ENCODE results near the gene RAB38. TPM values are rescaled to one million over a fixed set of nuclear protein-coding genes. Genes with fewer than 3 reads are reported as not detected.

The RAB38 gene
- 7.9 and 8.4 TPM in 2 replicates for polyA plus RNA-seq (2013)

DNA sequence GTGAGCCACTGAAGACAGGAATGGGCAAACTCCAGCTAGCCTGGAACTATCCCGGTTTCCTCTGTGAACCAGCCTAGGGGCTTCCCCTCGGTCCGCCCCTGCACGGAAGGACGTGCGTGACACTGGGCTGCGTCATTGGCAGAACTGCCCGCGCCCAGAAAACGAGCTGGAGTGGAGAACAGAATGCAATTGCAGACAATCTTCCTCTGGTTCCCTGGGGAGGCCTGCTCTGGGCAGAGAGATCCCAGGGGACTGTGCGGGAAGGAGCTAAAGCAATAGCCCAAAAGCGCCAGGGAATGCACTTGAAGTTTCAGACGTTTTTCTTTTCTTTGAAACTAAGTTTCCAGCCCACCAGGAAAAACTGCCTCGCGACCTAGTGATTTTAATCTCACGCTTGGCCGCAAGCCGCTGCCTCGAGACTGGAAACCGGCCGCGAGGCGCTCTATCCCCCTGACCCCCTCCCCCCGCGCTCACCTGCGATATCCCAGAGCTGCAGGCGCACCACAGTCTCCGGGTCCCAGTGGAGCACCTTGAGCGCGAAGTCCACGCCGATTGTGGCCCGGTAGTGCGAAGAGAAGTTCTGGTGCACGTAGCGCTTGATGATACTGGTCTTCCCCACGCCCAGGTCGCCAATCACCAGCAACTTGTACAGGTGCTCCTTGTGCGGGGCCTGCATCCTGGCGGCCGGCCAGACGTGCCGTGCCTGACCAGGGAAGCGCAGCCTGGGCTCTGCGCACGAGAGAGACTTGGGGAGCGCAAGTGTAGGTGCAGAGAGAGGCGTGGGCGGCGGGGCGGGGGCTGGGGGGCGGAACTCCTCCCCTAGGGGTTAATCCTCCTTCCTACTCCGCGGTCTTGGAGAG is at the start of gene RAB38:
Gene RAB38, minus strand, starts transcription at position 735 of the 860 bp plus-strand sequence. Its CDS starts 59 bp downstream, at position 676.
- no peak within 1 kb of the TSS for H2BK12ac ChIP-seq (ENCODE audit: low read length)
- peak within 1 kb of the TSS; percentile 77 for H3K23ac ChIP-seq (ENCODE audit: low read length)
- H3K4me1 ChIP-seq (ENCODE audit: control insufficient read depth in 1 of 2, insufficient read depth in 2 of 2, low read length in 2 of 2): peaks cover 6 to 12% of the 10 kb centered on the region in 2 experiments
- H3K27me3 ChIP-seq (ENCODE audit: insufficient read depth, low read length): no peaks in the 10 kb centered on the region
- peak within 1 kb of the TSS; percentile 24 for H2AFZ ChIP-seq (ENCODE audit: insufficient read depth, low read length, poor library complexity)
- H3K9ac ChIP-seq (ENCODE audit: low read length): no peak within 1 kb of the TSS
- peak within 1 kb of the TSS; percentile 79 for H3K4me3 ChIP-seq (ENCODE audit: low read depth, low read length)
- no peaks in the 10 kb centered on the region for H3K36me3 ChIP-seq (ENCODE audit: control insufficient read depth in 1 of 2, insufficient read depth in 2 of 2, low read length in 2 of 2)
- no peak within 1 kb of the TSS for H2BK5ac ChIP-seq (ENCODE audit: low read depth, low read length, poor library complexity)
- no peak within 1 kb of the TSS for H2BK120ac ChIP-seq (ENCODE audit: insufficient read depth, low read length, poor library complexity)
- DNase-seq: peak; percentile 32 to 59
- no peak within 1 kb of the TSS for H2AK5ac ChIP-seq (ENCODE audit: low read length)
- H4K12ac ChIP-seq (ENCODE audit: low read depth, low read length): no peak within 1 kb of the TSS
- H3K4me2 ChIP-seq (ENCODE audit: low read length): peak within 1 kb of the TSS; percentile 100
- no peaks in the 10 kb centered on the region for H3K9me3 ChIP-seq (ENCODE audit: insufficient read depth, low read depth, low read length)
- H3K18ac ChIP-seq (ENCODE audit: low read length): no peak within 1 kb of the TSS
- H3K79me1 ChIP-seq (ENCODE audit: low read length): no peaks in the 10 kb centered on the region
- no peak within 1 kb of the TSS for H3K14ac ChIP-seq (ENCODE audit: low read length)
- no peak within 1 kb of the TSS for H3K4ac ChIP-seq (ENCODE audit: low read depth, low read length)
- whole genome bisulfite sequencing (ENCODE audit: extremely low coverage, insufficient coverage, insufficient read length): no CpG with 5 or more reads among the region's 54 CpGs
- no peak within 1 kb of the TSS for H3K27ac ChIP-seq (ENCODE audit: low read depth, low read length)
- H4K91ac ChIP-seq (ENCODE audit: low read depth, low read length): no peak within 1 kb of the TSS
- H4K8ac ChIP-seq (ENCODE audit: low read depth, low read length): peak within 1 kb of the TSS; percentile 10
- no peaks in the 10 kb centered on the region for H3K79me2 ChIP-seq (ENCODE audit: control insufficient read depth, insufficient read depth, low read length, poor library complexity)

DNA sequence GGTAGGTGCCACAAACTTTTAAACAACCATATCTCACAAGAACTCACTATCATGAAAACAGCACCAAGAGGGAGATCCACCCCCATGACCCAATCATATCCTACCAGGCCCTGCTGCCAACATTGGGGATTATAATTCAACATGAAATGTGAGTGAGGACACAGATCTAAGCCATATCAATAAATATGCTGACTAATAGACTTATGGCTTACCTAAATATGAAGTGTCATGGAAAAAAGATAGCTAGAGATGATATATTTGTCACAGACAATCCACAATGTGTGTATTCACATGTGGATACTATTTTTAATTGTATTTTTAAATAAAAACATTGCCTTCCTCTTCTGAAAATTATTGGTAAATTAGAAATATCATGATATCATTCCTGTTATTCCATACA is 38.2 kb upstream of the RAB38 start:
- Histone ChIP-seq H3K9me3 (ENCODE audit: insufficient read depth, low read depth, low read length) (no peaks in the 10 kb centered on the region), H3K4me3 (ENCODE audit: low read depth, low read length) (no peak overlapping the region), H2BK5ac (ENCODE audit: low read depth, low read length, poor library complexity) (no peak overlapping the region), H3K23ac (ENCODE audit: low read length) (no peak overlapping the region), H3K27ac (ENCODE audit: low read depth, low read length) (no peak overlapping the region), H2AFZ (ENCODE audit: insufficient read depth, low read length, poor library complexity) (no peak overlapping the region), H3K79me2 (ENCODE audit: control insufficient read depth, insufficient read depth, low read length, poor library complexity) (no peaks in the 10 kb centered on the region), H2BK12ac (ENCODE audit: low read length) (no peak overlapping the region), H3K14ac (ENCODE audit: low read length) (no peak overlapping the region), H4K12ac (ENCODE audit: low read depth, low read length) (no peak overlapping the region), H3K27me3 (ENCODE audit: insufficient read depth, low read length) (no peaks in the 10 kb centered on the region), H3K18ac (ENCODE audit: low read length) (no peak overlapping the region), H3K4ac (ENCODE audit: low read depth, low read length) (no peak overlapping the region), H4K91ac (ENCODE audit: low read depth, low read length) (no peak overlapping the region), H3K79me1 (ENCODE audit: low read length) (no peaks in the 10 kb centered on the region), H3K4me2 (ENCODE audit: low read length) (no peak overlapping the region), H2BK120ac (ENCODE audit: insufficient read depth, low read length, poor library complexity) (no peak overlapping the region), H3K9ac (ENCODE audit: low read length) (no peak overlapping the region), H3K4me1 (ENCODE audit: control insufficient read depth in 1 of 2, insufficient read depth in 2 of 2, low read length in 2 of 2) (no peaks in the 10 kb centered on the region), H3K36me3 (ENCODE audit: control insufficient read depth in 1 of 2, insufficient read depth in 2 of 2, low read length in 2 of 2) (no peaks in the 10 kb centered on the region), H2AK5ac (ENCODE audit: low read length) (no peak overlapping the region), H4K8ac (ENCODE audit: low read depth, low read length) (no peak overlapping the region)
- DNase-seq: no peak

DNA sequence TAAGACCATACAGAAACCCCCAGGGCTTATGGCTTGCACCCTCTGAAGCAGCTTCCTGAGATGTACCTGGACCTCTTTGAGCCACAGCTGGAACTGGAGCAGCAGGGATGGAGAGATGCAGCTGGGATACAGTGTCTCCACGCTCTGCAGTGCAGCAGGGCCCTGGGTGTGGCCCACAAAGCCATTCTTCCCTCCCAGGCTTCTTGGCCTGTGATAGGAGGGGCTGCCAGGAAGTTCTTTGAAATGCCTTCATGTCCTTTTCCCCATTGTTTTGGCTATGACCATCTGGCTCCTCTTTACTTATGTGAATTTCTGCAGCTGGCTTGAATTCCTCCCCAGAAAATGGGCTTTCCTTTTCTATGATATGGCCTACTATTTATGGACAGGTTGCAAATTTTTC is 37.1 kb upstream of the RAB38 start:
- Histone ChIP-seq H4K91ac (ENCODE audit: low read depth, low read length) (no peak overlapping the region), H3K14ac (ENCODE audit: low read length) (no peak overlapping the region), H2AFZ (ENCODE audit: insufficient read depth, low read length, poor library complexity) (no peak overlapping the region), H3K79me2 (ENCODE audit: control insufficient read depth, insufficient read depth, low read length, poor library complexity) (no peaks in the 10 kb centered on the region), H3K9ac (ENCODE audit: low read length) (no peak overlapping the region), H3K18ac (ENCODE audit: low read length) (no peak overlapping the region), H3K23ac (ENCODE audit: low read length) (no peak overlapping the region), H3K27ac (ENCODE audit: low read depth, low read length) (no peak overlapping the region), H3K4me3 (ENCODE audit: low read depth, low read length) (no peak overlapping the region), H3K4ac (ENCODE audit: low read depth, low read length) (no peak overlapping the region), H2BK12ac (ENCODE audit: low read length) (no peak overlapping the region), H3K4me1 (ENCODE audit: control insufficient read depth in 1 of 2, insufficient read depth in 2 of 2, low read length in 2 of 2) (no peaks in the 10 kb centered on the region), H3K79me1 (ENCODE audit: low read length) (no peaks in the 10 kb centered on the region), H2BK120ac (ENCODE audit: insufficient read depth, low read length, poor library complexity) (no peak overlapping the region), H4K12ac (ENCODE audit: low read depth, low read length) (no peak overlapping the region), H3K4me2 (ENCODE audit: low read length) (no peak overlapping the region), H3K36me3 (ENCODE audit: control insufficient read depth in 1 of 2, insufficient read depth in 2 of 2, low read length in 2 of 2) (no peaks in the 10 kb centered on the region), H3K27me3 (ENCODE audit: insufficient read depth, low read length) (no peaks in the 10 kb centered on the region), H4K8ac (ENCODE audit: low read depth, low read length) (no peak overlapping the region), H3K9me3 (ENCODE audit: insufficient read depth, low read depth, low read length) (no peaks in the 10 kb centered on the region), H2BK5ac (ENCODE audit: low read depth, low read length, poor library complexity) (no peak overlapping the region), H2AK5ac (ENCODE audit: low read length) (no peak overlapping the region)
- no CpG with 5 or more reads among the region's 1 CpG for WGBS (ENCODE audit: extremely low coverage, insufficient coverage, insufficient read length)
- DNase-seq: no peak

DNA sequence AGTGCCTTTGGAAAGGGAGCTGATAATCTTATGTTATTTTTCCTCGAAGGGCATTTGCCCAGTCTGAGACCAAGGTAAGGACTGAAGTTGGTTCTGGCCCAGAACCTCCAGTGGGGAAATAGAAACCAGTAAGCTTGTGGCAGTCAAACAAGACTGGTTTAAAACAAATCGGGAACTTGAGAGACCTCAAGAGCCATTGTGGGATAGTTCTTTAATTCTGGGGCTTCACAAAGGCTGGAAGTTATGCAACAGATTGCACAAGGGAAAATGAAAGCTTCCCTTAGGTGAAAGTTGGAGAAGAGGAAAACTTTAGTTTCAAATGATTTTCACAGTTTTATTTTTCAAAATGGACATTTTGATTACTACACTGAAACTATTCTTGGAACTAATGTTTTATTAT is 33.5 kb upstream of the RAB38 start:
- no peak overlapping the region for H3K9ac ChIP-seq (ENCODE audit: low read length)
- H3K27ac ChIP-seq (ENCODE audit: low read depth, low read length): no peak overlapping the region
- no peaks in the 10 kb centered on the region for H3K36me3 ChIP-seq (ENCODE audit: control insufficient read depth in 1 of 2, insufficient read depth in 2 of 2, low read length in 2 of 2)
- WGBS (ENCODE audit: extremely low coverage, insufficient coverage, insufficient read length): no CpG with 5 or more reads among the region's 2 CpGs
- H2BK12ac ChIP-seq (ENCODE audit: low read length): no peak overlapping the region
- no peak overlapping the region for H2BK5ac ChIP-seq (ENCODE audit: low read depth, low read length, poor library complexity)
- H4K8ac ChIP-seq (ENCODE audit: low read depth, low read length): no peak overlapping the region
- H3K14ac ChIP-seq (ENCODE audit: low read length): no peak overlapping the region
- H3K27me3 ChIP-seq (ENCODE audit: insufficient read depth, low read length): no peaks in the 10 kb centered on the region
- no peak overlapping the region for H4K91ac ChIP-seq (ENCODE audit: low read depth, low read length)
- H3K9me3 ChIP-seq (ENCODE audit: insufficient read depth, low read depth, low read length): no peaks in the 10 kb centered on the region
- peak in 1 of 2 donors; percentile 9 for DNase-seq
- no peak overlapping the region for H3K4me3 ChIP-seq (ENCODE audit: low read depth, low read length)
- H3K4ac ChIP-seq (ENCODE audit: low read depth, low read length): no peak overlapping the region
- no peak overlapping the region for H2BK120ac ChIP-seq (ENCODE audit: insufficient read depth, low read length, poor library complexity)
- no peak overlapping the region for H2AK5ac ChIP-seq (ENCODE audit: low read length)
- H3K4me2 ChIP-seq (ENCODE audit: low read length): no peak overlapping the region
- H3K23ac ChIP-seq (ENCODE audit: low read length): no peak overlapping the region
- H4K12ac ChIP-seq (ENCODE audit: low read depth, low read length): no peak overlapping the region
- no peak overlapping the region for H3K18ac ChIP-seq (ENCODE audit: low read length)
- H3K4me1 ChIP-seq (ENCODE audit: control insufficient read depth in 1 of 2, insufficient read depth in 2 of 2, low read length in 2 of 2): no peaks in the 10 kb centered on the region
- H2AFZ ChIP-seq (ENCODE audit: insufficient read depth, low read length, poor library complexity): no peak overlapping the region
- no peaks in the 10 kb centered on the region for H3K79me1 ChIP-seq (ENCODE audit: low read length)
- no peaks in the 10 kb centered on the region for H3K79me2 ChIP-seq (ENCODE audit: control insufficient read depth, insufficient read depth, low read length, poor library complexity)

Measured in trophoblast cell (in vitro differentiated cells and primary cell).